ENCODE measurements around the gene SBF2.

- TF ChIP-seq, protein P1, sequence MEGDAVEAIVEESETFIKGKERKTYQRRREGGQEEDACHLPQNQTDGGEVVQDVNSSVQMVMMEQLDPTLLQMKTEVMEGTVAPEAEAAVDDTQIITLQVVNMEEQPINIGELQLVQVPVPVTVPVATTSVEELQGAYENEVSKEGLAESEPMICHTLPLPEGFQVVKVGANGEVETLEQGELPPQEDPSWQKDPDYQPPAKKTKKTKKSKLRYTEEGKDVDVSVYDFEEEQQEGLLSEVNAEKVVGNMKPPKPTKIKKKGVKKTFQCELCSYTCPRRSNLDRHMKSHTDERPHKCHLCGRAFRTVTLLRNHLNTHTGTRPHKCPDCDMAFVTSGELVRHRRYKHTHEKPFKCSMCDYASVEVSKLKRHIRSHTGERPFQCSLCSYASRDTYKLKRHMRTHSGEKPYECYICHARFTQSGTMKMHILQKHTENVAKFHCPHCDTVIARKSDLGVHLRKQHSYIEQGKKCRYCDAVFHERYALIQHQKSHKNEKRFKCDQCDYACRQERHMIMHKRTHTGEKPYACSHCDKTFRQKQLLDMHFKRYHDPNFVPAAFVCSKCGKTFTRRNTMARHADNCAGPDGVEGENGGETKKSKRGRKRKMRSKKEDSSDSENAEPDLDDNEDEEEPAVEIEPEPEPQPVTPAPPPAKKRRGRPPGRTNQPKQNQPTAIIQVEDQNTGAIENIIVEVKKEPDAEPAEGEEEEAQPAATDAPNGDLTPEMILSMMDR (IDR thresholded peaks at IDR 0.05) = no peak
- TF ChIP-seq POLR2A (IDR thresholded peaks at IDR 0.05) (no peak), POLR2AphosphoS5 (IDR thresholded peaks at IDR 0.05) (no peak)
Measured at GRCh38 chr11:10160350-10160749, 133.7 kb downstream of the SBF2 start.
